Sigmoid colon (tissue), 7 donors: Measurements from ENCODE around the gene TMEM125. TPM values are rescaled to one million over a fixed set of nuclear protein-coding genes. Genes with fewer than 3 reads are reported as not detected.

Source experiments
- DNase-seq: peaks from one replicate; pipeline ENCODE4 v3.0.0-alpha.2; 2019
- H3K27ac ChIP-seq, 4 donors: fragments of 200-600 bp; sonication (generic); one replicate each; pipeline ENCODE4 v1.5.1; 2016 to 2019; ENCODE audit warnings: mild to moderate bottlenecking in 1 of 4
- H3K27me3 ChIP-seq, 3 donors: fragments of 200-600 bp; sonication (generic); one replicate each; pipeline ENCODE4 v1.5.1; 2019; ENCODE audit warnings: mild to moderate bottlenecking in 1 of 3
- H3K36me3 ChIP-seq, 4 donors: fragments of 200-600 bp; sonication (generic); one replicate each; pipeline ENCODE4 v1.5.1; 2016 to 2019
- H3K4me1 ChIP-seq, 4 donors: fragments of 200-600 bp; sonication (generic); one replicate each; pipeline ENCODE4 v1.5.1; 2017 to 2019
- H3K4me3 ChIP-seq, 4 donors: fragments of 200-600 bp; sonication (generic); one replicate each; pipeline ENCODE4 v1.5.1; 2017 to 2019; ENCODE audit warnings: mild to moderate bottlenecking in 2 of 4, moderate library complexity in 1 of 4
- H3K9me3 ChIP-seq, 4 donors: fragments of 200-600 bp in 3 of 4; sonication (generic) in 3 of 4; one replicate each; pipeline versions ENCODE4 v1.5.1 to v1.6.1; 2013 to 2019
- CTCF ChIP-seq, 4 experiments: fragments of 450-650 bp in 3 of 4; fragments of 200-600 bp in 1 of 4; IDR thresholded peaks; one replicate each; pipeline ENCODE4 v1.5.1; 2016 to 2019; ENCODE audit warnings: antibody characterized with exemption in 4 of 4, mild to moderate bottlenecking in 3 of 4, moderate library complexity in 2 of 4
- EP300 ChIP-seq, 4 donors: sonication (generic); formaldehyde crosslinking; IDR thresholded peaks; one replicate each; pipeline ENCODE4 v1.6.1; 2017; ENCODE audit warnings: antibody characterized with exemption in 4 of 4
- POLR2A ChIP-seq, 2 donors: fragments of 450-650 bp; IDR thresholded peaks; one replicate each; pipeline ENCODE4 v1.6.1; 2016; ENCODE audit warnings: antibody characterized with exemption in 2 of 2, mild to moderate bottlenecking in 2 of 2, moderate library complexity in 2 of 2
- POLR2AphosphoS5 ChIP-seq, 4 donors: sonication (generic); formaldehyde crosslinking; IDR thresholded peaks; one replicate each; pipeline ENCODE4 v1.6.1; 2017; ENCODE audit warnings: antibody characterized with exemption in 4 of 4
- WGBS, 2 donors: extraction: QIAGEN DNeasy Blood & Tissue Kit; methylation state at CpG; one replicate each; pipeline ENCODE4 v1.1.7; 2013; 5-methylcytosine and 5-hydroxymethylcytosine counted together
- intact Hi-C: fragments of 100-400 bp; cut with DNase I; formaldehyde crosslinking; loops from one replicate; pipeline ENCODE4 v1.15.1; 2023
- polyA plus RNA-seq, 3 donors: library from polyadenylated mRNA; stranded (reverse); fragments of 200-250 nt; gene quantifications; one replicate each; pipeline ENCODE4 v1.2.3, GENCODE V29; 2013
- total RNA-seq, 4 donors: library from RNA; depleted of rRNA; stranded (reverse); fragments of >200 nt; gene quantifications; one replicate each; pipeline ENCODE4 v1.1.0, GENCODE V29; 2016
- donor health status: healthy with polysubstance abuse.
- donor health status: Bipolar disorder and iron deficiency.
- donor health status: healthy.

Gene TMEM125
- not detected for total RNA-seq
- 10 to 100 TPM; 29.4 to 41.7 (median 29.6) TPM for polyA plus RNA-seq

DNA sequence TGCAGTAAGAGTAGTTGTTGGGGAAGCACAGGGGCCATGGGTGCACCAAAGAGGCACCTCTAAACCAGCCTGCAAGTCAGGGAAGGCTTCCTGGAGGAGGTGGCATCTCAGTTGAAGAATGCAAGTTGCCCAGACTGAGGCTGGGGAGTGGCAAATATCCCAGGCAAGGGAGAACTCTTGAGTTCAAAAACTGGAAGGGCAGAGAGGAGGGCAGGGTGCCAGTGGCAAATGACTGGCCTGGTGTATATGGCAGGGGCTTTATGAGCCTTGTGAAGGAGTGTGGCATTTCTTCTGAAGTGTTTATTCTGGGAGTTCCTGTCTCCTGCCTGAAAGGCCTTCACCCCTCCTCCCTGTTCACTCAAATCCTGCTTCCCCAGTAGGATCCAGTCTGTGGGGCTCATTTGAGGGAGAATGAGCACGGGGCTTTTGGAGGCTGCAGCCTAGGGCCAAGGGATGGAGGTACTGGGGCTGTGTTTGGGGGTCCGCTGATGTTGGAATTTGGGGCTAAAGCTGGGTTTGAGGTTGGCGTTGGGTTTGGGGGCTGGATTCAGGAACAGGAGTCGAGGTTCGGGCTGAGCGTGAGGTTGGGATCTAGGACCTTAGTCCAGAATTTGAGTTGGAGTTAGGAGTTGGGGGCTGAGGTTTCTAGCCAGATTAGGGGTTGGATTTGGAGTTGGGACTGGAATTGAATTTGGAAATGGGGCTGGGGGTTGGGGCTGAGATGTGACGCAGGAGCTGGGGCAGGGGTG lies at the start of gene TMEM125:
TMEM125 (plus strand) TSS at position 357 of the 749 bp plus-strand sequence. CDS start 2,740 bp downstream, outside the sequence.
- 20 to 71% methylated on average over 7 of the region's 7 CpGs for WGBS, 2 donors
- no peak within 1 kb of the TSS for H3K27ac ChIP-seq
- TF ChIP-seq CTCF (IDR thresholded peaks at IDR 0.05) (no peak), EP300 (IDR thresholded peaks at IDR 0.05) (no peak), POLR2A (IDR thresholded peaks at IDR 0.05) (no peak), POLR2AphosphoS5 (IDR thresholded peaks at IDR 0.05) (no peak)
- H3K36me3 ChIP-seq: no peaks in the 10 kb centered on the region
- no peak within 1 kb of the TSS for H3K4me3 ChIP-seq
- H3K4me1 ChIP-seq: peaks cover 0 to 8% (median 0%) of the 10 kb centered on the region in 4 donors
- no peaks in the 10 kb centered on the region for H3K9me3 ChIP-seq
- H3K27me3 ChIP-seq: peaks cover 6 to 39% (median 20%) of the 10 kb centered on the region in 3 donors
- no peak for DNase-seq
- intact Hi-C loops: no loop called here

DNA sequence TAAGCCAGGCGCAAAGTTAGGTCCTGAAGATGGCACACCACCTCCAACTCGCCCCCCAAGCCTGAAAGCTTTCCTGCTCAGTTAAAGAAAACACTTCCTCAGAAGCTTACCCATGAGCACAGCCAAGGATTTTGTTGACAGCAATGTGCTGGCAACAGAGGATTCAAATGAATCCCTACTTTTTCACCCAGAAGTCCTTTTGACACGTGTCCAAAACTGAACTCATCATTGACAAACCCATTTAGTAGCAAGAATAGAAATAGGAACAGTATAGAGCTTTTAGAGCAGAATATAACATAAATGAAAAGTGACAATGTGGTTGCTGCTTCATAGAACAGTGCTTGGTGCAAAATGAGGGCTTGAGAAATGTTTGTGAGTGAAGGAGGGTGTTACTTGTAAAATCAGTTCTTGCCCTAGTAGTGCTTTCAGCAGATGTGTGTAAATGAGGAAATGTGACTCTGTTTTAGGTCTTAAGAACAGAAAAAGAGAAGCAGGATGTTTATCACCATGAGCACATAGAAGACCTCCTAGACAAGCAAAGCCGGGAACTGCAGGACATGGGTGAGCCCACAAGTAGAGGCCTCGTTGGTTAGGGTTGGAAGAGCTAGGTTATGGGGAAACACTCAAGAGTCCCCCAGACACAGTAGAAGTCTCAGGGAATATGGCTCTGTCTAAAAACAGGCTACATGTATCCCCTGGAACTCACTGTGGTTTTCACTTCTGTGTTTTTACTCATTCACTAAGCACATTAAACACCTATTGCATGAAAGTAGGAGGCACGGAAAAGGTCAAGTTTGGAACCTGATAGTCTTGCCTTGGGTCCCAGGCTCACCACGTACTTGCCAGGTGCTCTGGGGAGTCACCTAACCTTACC lies 48.6 kb upstream of the TMEM125 start:
- intact Hi-C loops: no loop called here
- Histone ChIP-seq H3K9me3 (no peaks in the 10 kb centered on the region), H3K27ac (no peak overlapping the region), H3K27me3 (no peaks in the 10 kb centered on the region), H3K36me3 (no peaks in the 10 kb centered on the region), H3K4me3 (no peak overlapping the region), H3K4me1 (no peaks in the 10 kb centered on the region)
- no peak for DNase-seq
- TF ChIP-seq POLR2AphosphoS5 (IDR thresholded peaks at IDR 0.05) (no peak), CTCF (IDR thresholded peaks at IDR 0.05) (no peak), EP300 (IDR thresholded peaks at IDR 0.05) (no peak), POLR2A (IDR thresholded peaks at IDR 0.05) (no peak)
- WGBS, 2 donors: 74 to 81% methylated on average over 7 of the region's 7 CpGs

DNA sequence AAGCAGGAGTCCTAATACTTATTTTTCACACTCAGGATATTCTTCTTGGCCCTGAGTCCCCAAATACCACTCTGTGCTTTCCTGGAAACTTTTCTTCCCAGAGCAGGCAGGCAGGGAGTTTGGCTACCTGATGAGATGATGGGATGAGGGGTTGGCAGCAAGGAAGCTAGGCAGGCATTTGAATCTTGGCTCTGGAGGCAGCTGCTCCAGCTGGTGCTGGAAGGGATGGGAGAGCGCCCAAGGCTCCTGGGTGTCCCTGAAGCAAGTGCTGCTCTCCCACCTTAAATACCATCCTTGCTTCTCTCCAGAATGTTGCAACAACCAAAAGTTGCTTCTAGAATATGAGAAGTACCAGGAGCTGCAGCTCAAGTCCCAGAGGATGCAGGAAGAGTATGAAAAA lies 48.0 kb upstream of the TMEM125 start:
- intact Hi-C loops: no loop called here
- no peaks in the 10 kb centered on the region for H3K27me3 ChIP-seq
- no peaks in the 10 kb centered on the region for H3K4me1 ChIP-seq
- H3K27ac ChIP-seq: no peak overlapping the region
- no peak overlapping the region for H3K4me3 ChIP-seq
- WGBS, 2 donors: 91 to 94% methylated on average over 1 of the region's 1 CpG
- no peak for TF ChIP-seq CTCF (IDR thresholded peaks at IDR 0.05)
- TF ChIP-seq POLR2A (IDR thresholded peaks at IDR 0.05): no peak
- TF ChIP-seq POLR2AphosphoS5 (IDR thresholded peaks at IDR 0.05): no peak
- TF ChIP-seq EP300 (IDR thresholded peaks at IDR 0.05): no peak
- DNase-seq: no peak
- H3K36me3 ChIP-seq: no peaks in the 10 kb centered on the region
- H3K9me3 ChIP-seq: no peaks in the 10 kb centered on the region

DNA sequence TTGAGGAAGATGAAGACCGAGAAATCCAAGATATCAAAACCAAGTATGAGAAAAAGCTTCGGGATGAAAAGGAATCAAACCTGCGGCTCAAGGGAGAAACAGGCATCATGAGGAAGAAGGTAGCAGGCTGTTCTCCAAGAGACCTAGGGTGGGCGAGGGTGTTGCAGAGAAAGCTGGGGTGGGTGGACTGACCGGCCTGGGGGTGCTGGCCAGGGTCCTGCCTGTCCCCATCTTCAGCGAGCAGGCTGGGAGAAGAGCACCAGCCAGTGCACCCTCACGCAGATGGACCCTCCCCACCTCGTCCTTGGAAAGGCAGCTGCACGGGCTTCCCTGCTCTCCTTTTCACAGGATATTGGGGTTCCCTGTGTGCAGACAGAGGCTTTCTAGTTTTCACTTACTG lies 46.9 kb upstream of the TMEM125 start:
- no peaks in the 10 kb centered on the region for H3K9me3 ChIP-seq
- H3K27me3 ChIP-seq: no peaks in the 10 kb centered on the region
- 81 to 88% methylated on average over 9 of the region's 9 CpGs for WGBS, 2 donors
- intact Hi-C loops: no loop called here
- H3K36me3 ChIP-seq: no peaks in the 10 kb centered on the region
- no peaks in the 10 kb centered on the region for H3K4me1 ChIP-seq
- H3K4me3 ChIP-seq: no peak overlapping the region
- TF ChIP-seq POLR2AphosphoS5 (IDR thresholded peaks at IDR 0.05) (no peak), CTCF (IDR thresholded peaks at IDR 0.05) (no peak), POLR2A (IDR thresholded peaks at IDR 0.05) (no peak), EP300 (IDR thresholded peaks at IDR 0.05) (no peak)
- no peak for DNase-seq
- no peak overlapping the region for H3K27ac ChIP-seq
